ENCODE data around the gene NINJ2.

Gene NINJ2

DNA sequence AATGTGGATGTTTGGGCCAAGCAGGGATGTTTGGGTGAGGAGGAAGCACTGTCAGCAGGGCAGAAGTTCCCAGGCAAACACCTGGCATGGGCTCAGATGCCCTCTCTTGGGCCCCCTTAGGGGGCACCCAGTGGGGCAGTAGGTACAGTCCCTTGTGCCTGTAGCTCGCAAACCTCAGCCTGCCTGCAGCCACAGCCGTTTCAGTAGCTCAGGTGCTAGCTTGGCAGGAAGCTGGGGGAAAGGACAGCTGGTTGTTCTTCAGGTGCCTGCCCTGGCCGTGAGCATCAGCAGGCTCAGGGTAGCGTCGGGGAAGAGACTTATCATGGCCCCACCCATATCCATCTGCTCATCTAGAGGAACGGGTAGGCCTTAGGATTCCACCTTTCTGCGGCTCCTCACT lies 136.0 kb downstream of the NINJ2 start:
- Histone ChIP-seq H3K4me2 (ENCODE audit: insufficient read depth, low read length) (no peak overlapping the region), H2AFZ (ENCODE audit: low read depth, low read length) (no peak overlapping the region), H3K4me3 (ENCODE audit: low read depth in 1 of 2, low read length in 2 of 2) (no peak overlapping the region), H4K20me1 (ENCODE audit: insufficient read depth, low read length) (no peaks in the 10 kb centered on the region), H3K9me3 (ENCODE audit: insufficient read depth, low read length, severe bottlenecking) (no peaks in the 10 kb centered on the region), H3K9ac (ENCODE audit: low read depth, low read length) (no peak overlapping the region), H3K4me1 (ENCODE audit: insufficient read depth, low read length) (no peaks in the 10 kb centered on the region), H3K27me3 (ENCODE audit: insufficient read depth, low read length, poor library complexity) (no peaks in the 10 kb centered on the region), H3K79me2 (ENCODE audit: insufficient read depth, low read length) (no peaks in the 10 kb centered on the region), H3K27ac (ENCODE audit: low read length) (no peak overlapping the region), H3K36me3 (ENCODE audit: insufficient read depth, low read length) (no peaks in the 10 kb centered on the region)
- no peak for DNase-seq
- TF ChIP-seq, protein P1, sequence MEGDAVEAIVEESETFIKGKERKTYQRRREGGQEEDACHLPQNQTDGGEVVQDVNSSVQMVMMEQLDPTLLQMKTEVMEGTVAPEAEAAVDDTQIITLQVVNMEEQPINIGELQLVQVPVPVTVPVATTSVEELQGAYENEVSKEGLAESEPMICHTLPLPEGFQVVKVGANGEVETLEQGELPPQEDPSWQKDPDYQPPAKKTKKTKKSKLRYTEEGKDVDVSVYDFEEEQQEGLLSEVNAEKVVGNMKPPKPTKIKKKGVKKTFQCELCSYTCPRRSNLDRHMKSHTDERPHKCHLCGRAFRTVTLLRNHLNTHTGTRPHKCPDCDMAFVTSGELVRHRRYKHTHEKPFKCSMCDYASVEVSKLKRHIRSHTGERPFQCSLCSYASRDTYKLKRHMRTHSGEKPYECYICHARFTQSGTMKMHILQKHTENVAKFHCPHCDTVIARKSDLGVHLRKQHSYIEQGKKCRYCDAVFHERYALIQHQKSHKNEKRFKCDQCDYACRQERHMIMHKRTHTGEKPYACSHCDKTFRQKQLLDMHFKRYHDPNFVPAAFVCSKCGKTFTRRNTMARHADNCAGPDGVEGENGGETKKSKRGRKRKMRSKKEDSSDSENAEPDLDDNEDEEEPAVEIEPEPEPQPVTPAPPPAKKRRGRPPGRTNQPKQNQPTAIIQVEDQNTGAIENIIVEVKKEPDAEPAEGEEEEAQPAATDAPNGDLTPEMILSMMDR (IDR thresholded peaks at IDR 0.05; ENCODE audit: borderline replicate concordance, extremely low read depth, low read length, poor library complexity, severe bottlenecking) = no peak
- no peak for TF ChIP-seq EZH2 (IDR thresholded peaks at IDR 0.05; ENCODE audit: borderline replicate concordance, low read depth, low read length, severe bottlenecking)
- no peak for ATAC-seq (ENCODE audit: insufficient read depth, low read depth)

GRCh38 chr12:526089-526488 lies 137.2 kb downstream of the NINJ2 start:
- no peak overlapping the region for H3K4me2 ChIP-seq (ENCODE audit: insufficient read depth, low read length)

GRCh38 chr12:524167-524951 lies 138.9 kb downstream of the NINJ2 start:
- no peak overlapping the region for H3K27ac ChIP-seq (ENCODE audit: low read length)
- no peak for ATAC-seq (ENCODE audit: insufficient read depth, low read depth)
- DNase-seq = no peak

More at GRCh38 chr12:526089-526488, 137.2 kb downstream of the NINJ2 start:
- H2AFZ ChIP-seq (ENCODE audit: low read depth, low read length) = no peak overlapping the region
- no peaks in the 10 kb centered on the region for H3K79me2 ChIP-seq (ENCODE audit: insufficient read depth, low read length)
- no peaks in the 10 kb centered on the region for H3K27me3 ChIP-seq (ENCODE audit: insufficient read depth, low read length, poor library complexity)
- ATAC-seq (ENCODE audit: insufficient read depth, low read depth) (no peak), DNase-seq (no peak)
- TF ChIP-seq, protein P1 (IDR thresholded peaks at IDR 0.05; ENCODE audit: borderline replicate concordance, extremely low read depth, low read length, poor library complexity, severe bottlenecking) = no peak
- TF ChIP-seq EZH2 (IDR thresholded peaks at IDR 0.05; ENCODE audit: borderline replicate concordance, low read depth, low read length, severe bottlenecking) = no peak
- H3K4me1 ChIP-seq (ENCODE audit: insufficient read depth, low read length) = no peaks in the 10 kb centered on the region
- no peaks in the 10 kb centered on the region for H3K36me3 ChIP-seq (ENCODE audit: insufficient read depth, low read length)
- H4K20me1 ChIP-seq (ENCODE audit: insufficient read depth, low read length) = no peaks in the 10 kb centered on the region
- H3K27ac ChIP-seq (ENCODE audit: low read length) = no peak overlapping the region
- H3K9ac ChIP-seq (ENCODE audit: low read depth, low read length) = no peak overlapping the region
- no peaks in the 10 kb centered on the region for H3K9me3 ChIP-seq (ENCODE audit: insufficient read depth, low read length, severe bottlenecking)
- no peak overlapping the region for H3K4me3 ChIP-seq (ENCODE audit: low read depth in 1 of 2, low read length in 2 of 2)

More at GRCh38 chr12:524167-524951, 138.9 kb downstream of the NINJ2 start:
- no peak overlapping the region for H3K4me2 ChIP-seq (ENCODE audit: insufficient read depth, low read length)
- no peaks in the 10 kb centered on the region for H3K9me3 ChIP-seq (ENCODE audit: insufficient read depth, low read length, severe bottlenecking)
- no peaks in the 10 kb centered on the region for H4K20me1 ChIP-seq (ENCODE audit: insufficient read depth, low read length)
- TF ChIP-seq EZH2 (IDR thresholded peaks at IDR 0.05; ENCODE audit: borderline replicate concordance, low read depth, low read length, severe bottlenecking) = no peak
- TF ChIP-seq, protein P1 (IDR thresholded peaks at IDR 0.05; ENCODE audit: borderline replicate concordance, extremely low read depth, low read length, poor library complexity, severe bottlenecking) = no peak
- no peaks in the 10 kb centered on the region for H3K36me3 ChIP-seq (ENCODE audit: insufficient read depth, low read length)
- no peaks in the 10 kb centered on the region for H3K4me1 ChIP-seq (ENCODE audit: insufficient read depth, low read length)
- H3K79me2 ChIP-seq (ENCODE audit: insufficient read depth, low read length) = no peaks in the 10 kb centered on the region
- no peak overlapping the region for H3K9ac ChIP-seq (ENCODE audit: low read depth, low read length)
- H2AFZ ChIP-seq (ENCODE audit: low read depth, low read length) = no peak overlapping the region
- peaks cover 8% of the 10 kb centered on the region for H3K27me3 ChIP-seq (ENCODE audit: insufficient read depth, low read length, poor library complexity)
- H3K4me3 ChIP-seq (ENCODE audit: low read depth in 1 of 2, low read length in 2 of 2) = no peak overlapping the region

Measured in DND-41 (cell line).